Superior temporal gyrus (tissue), 1 donor: ENCODE measurements around the gene MRPL30.
"Not testable (repeated sequence)": the region's sequence is repeated elsewhere in the genome, so short reads cannot be mapped to it uniquely, and the experiment has no call there.

Experiments used
- DNase-seq: peaks from one replicate; pipeline ENCODE4 v3.0.0-alpha.2; 2016; ENCODE audit errors: extremely low spot score

Gene MRPL30

DNA sequence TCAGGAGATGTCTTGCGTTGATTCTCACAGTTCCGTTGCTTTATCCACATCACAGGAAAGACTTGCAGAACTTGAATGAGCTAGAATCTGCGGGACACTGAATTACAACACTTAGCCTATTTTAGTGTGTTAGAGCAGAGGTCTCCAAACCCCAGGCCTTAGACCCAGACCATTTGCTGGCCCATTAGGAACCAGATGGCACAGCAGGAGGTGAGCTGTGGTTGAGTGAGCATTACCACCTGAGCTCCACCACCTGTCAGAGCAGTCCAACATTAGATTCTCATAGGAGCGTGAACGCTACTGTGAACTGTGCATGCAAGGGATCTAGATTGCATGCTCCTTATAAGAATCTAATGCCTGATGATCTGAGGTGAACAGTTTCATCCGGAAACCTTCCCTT lies 3.8 kb downstream of the MRPL30 start:
- DNase-seq: no peak

DNA sequence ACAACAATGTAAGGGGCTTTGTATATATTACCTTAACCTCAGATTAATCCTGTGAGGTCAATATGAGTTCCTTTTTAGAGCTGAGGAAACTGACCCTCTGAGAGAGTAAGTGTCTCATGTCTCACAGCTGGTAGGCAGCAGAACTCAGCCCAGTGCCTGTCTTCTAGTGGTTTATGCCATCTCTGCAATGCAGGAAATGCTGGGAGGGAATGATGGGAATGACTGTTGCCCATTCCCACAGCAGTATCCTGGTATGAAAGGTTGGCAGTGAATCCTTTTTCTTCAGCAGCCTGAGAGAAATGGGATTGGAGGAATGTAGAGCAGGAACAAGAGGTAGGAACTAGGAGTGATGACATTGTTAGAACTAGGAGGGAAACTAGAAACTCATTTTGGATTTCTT lies 6.0 kb downstream of the MRPL30 start:
- no peak for DNase-seq

DNA sequence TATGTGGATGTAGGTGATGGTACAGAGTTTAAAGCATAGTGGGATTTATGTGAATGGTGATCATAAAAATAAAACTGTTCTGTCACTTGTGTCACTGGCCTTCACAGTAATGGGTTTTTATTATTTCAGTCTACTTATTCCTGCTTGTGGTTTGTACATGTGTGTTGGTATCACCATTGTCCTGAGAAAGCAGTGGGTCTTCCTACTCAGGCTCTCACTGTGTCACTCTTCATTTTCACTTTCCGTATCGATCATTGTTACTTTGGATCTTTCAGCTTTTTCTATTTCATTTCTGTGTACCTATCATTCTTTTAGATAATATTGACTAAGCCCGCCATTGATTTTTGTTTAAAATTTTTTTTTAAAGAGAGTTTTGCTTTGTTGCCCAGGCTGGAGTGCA lies 7.4 kb downstream of the MRPL30 start:
- no peak for DNase-seq

DNA sequence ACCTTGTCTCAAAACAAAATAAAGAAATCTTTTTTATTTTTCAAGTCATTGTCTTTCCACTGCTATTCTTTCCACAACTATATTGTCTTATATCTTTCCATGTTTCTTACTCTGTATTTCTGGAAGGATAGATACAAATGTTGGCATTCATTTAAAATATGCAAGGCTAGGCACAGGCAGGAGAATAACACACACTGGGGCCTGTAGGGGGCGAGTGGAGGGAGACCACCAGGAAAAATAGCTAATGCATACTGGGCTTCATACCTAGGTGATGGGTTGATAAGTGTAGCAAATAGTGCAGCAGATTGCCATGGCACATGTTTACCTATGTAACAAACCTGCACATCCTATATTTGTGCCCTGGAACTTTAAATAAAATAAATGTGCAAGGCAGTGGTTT lies 9.6 kb downstream of the MRPL30 start:
- DNase-seq: no peak

DNA sequence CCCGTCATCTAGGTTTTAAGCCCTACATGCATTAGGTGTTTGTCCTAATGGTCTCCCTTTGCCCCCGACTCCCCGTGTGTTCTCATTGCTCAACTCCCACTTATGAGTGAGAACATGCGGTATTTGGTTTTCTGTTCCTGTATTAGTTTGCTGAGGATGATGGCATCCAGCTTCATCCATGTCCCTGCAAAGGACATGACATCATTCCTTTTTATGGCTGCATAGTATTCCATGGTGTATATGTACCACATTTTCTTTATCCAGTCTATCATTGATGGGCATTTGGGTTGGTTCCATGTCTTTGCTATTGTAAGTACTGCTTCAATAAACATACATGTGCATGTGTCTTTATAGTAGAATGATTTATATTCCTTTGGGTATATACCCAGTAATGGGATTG lies 11.4 kb downstream of the MRPL30 start:
- not testable (repeated sequence) for DNase-seq

DNA sequence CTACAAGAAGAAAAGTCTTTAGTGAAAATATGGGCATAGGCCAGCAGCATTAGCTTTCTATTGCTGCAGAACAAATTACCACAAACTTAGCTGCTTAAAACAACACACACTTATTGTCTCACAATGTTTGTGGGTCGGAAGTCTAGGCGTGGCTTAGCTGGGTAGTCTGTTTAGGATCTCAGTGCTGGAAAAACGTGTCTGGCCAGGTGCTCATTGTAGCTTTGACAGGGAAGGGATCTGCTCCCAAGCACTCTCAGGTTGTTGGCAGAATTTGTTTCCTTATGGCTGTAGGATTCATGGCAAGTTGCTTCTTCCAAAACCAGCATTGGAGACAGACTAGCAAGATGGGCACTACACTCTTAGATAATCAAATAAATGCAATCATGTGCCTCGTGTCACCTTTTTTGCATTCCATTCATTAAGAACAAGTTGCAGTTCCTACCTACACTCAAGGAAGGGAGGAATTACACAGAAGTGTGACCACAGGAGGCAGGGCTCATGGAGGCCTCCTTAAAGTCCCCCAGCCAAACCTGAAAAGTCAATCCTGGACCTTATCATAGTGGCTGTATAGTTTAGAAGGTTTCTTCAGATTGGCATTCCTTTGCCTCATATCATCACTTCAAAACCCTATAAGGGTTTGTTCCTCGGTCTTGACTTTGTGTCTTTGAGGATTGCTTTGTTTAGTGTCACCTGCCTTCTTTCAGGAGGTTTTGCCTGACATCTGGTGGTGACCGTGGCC lies 17.3 kb downstream of the MRPL30 start:
- DNase-seq: no peak

DNA sequence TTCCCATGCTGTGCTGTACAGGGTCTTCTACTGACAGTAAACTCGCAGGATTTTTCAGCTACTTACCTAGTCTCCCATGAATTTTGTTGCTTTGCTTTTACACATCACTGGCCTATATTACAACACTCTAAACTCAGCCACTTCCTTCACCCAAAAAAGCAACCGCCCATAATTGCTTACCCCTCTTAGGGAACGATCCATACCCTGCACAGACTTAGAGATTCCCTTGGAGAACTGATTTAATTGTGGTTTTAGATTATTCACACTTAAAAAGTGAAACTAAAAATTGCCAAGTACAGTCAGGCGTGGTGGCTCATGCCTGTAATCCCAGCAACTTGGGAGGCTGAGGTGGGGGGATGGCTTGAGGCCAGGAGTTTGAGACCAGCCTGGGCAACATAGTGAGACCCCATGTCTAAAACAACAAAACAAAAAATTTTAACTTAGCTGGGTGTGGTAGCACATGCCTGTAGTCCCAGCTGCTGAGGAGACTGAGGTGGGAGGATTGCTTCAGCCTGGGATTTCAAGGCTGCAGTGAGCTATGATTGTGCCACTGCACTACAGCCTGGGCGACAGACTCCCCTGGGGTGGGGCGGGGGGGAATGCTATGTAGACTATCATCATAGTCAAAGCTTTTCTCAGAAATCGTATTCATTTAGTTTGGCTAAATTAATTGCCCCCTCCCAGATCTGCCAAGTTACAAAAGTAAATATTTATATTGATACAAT lies 19.3 kb downstream of the MRPL30 start:
- DNase-seq: no peak

DNA sequence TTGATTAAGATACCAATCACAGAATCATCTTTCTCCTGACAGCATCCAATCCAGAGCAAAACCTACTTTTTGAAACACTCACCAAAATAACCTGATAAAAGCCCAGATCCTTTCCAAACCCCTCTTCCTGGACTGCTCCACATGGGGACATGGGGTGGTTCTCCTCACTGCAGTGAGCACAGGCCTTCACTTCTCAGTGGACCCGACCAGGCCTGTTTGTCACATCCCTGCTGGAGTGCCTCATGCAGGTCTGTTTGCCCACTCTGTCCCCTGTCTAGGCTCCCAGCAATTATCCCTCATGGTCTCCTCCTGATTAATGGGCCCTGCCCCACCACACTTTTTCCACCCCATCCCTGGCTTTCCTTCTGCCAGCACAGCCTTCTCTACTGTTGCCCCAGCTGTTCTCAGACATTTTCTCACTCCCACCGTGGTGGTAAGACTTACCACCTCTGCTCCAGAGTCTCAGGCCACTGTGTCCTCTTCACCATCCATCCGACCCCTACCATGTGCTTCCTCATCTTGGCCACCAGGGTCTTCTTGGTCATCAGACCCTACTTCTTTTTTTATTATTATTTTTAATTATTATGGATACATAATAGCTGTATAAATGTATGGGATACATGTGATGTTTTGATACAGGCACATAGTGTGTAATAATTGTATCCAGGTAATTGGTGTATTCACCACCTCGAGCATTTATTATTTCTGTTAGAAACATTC lies 21.1 kb downstream of the MRPL30 start:
- no peak for DNase-seq

DNA sequence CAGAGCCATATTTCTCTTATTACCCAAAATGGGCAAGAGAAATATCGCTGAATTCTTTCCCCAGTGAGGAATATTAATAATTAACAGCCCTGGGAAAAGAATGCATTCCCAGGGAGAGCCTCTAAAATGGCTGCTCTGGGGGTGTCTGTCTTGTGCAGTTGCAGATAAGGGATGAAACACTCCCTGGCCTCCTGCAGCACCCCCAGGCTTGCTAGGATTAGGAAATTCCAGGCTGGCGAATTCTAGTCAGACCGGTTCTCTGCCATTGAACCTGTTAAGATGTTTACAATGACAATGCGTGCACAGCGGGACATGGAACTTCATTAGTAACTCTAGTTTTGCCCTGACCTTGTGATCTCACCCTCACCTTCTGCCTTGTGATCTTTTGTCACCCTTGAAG lies 24.5 kb downstream of the MRPL30 start:
- DNase-seq: no peak

DNA sequence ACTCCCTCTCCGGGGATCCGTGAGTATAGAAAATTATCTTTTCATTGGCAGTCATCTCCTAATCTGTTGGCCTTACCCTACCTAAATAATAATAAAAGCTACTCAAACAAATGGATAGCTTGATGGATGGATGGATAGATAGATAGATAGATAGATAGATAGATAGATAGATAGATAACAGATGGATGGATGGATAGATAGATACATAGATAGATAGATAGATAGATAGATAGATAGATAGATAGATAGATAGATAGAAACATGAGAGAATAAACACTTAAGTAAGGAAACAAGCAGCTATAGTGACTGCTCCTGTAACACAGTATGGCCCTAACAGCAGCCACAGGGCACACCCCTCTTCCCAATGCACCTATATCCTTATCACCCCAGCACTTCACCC lies 35.1 kb downstream of the MRPL30 start:
- DNase-seq: no peak

DNA sequence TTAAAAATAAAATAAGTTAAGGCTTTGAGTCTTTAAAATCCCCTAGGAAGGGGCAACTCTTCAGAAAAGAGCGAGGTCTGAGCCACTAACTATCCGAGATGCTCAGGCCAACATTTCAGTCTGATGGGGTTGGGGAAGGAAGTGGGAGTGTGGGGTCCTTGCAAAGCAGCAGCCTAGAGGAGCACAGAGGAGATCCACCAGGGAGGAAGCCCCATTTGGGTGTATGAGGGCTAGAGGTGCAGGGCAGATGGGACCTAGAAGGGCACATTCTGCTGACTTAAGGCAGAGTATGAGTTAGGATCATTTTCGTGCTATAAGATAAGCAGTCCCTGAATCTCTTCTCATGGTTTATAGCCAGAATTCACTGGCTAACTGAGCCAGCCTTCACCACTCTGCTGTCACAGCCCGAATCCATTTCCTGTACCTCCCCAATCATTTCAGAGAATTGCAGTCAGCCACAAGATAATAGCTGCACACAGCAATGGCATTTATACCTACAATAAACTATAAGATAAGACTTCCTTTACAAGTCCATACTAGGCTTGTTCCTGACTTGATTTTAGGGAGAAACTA lies 37.0 kb downstream of the MRPL30 start:
- DNase-seq: no peak

DNA sequence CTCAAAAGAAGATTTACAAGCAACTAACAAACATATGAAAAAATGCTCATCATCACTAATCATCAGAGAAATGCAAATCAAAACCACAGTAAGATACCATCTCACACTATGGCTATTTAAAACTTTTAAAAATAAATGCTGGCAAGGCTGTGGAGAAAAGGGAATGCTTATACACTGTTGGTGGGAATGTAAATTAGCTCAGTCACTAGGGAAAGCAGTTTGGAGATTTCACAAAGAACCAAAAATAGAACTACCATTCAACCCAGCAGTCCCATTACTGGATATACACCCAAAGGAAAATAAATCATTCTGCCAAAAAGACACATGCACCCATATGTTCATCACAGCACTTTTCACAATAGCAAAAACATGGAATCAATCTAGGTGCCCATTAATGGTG lies 52.2 kb downstream of the MRPL30 start:
- not testable (repeated sequence) for DNase-seq

DNA sequence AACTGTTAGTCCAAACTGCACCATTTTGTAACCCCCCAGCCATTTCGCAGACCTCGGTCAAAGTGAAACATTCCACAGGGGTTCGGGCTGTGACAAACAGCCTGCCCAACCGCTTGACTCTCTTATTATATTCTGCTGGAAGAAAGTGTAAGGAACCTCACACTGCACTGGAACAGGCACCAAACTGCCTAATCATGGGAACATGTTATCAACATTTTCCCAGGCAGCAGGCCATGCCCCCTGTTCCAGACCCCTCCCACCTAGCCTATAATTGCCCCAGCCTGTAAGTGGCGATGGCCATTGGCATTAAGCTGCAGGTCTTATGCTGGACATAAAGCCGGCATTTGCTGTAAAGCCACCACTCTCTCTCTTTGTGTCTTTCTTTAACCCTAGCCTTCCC lies 57.6 kb downstream of the MRPL30 start:
- no peak for DNase-seq

DNA sequence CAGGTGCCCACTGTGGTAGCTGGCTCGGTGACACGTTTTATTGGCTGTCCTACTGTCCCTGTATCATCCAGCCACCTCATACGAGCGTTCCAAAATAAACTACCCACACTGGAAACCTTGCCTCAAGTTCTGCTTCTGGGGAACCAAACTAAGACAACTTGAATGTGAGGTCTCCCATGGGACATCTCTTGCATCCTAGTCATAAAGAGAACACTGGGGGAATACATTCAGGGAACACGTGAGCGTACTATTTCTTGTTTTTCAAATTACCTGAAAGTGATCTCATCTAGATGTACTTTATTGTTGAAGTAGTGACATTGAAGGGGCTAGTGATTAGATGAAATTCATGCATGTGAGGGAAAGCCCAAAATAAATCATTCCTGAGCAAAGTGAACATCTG lies 59.4 kb downstream of the MRPL30 start:
- no peak for DNase-seq

DNA sequence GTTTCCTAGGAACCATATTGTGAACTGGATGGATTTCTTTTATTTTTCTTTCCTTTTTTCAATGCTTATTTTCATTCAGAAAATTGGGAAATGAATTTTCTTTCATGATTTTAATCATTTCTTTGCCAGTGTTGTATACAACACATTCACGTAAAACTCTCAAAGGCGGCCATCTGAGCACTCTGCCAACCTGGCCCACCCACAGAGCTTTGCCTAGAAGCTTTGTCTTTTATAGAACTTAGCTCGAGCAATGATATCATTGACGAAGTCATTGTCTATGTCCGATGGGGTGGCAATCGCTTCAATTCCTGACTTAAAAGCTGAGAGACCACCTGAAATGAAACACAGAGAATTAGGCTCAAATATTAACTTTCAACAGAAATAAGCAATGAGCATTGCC lies 61.2 kb downstream of the MRPL30 start:
- DNase-seq: no peak
